ENCODE data around the gene CKAP2L.

Gene CKAP2L

DNA sequence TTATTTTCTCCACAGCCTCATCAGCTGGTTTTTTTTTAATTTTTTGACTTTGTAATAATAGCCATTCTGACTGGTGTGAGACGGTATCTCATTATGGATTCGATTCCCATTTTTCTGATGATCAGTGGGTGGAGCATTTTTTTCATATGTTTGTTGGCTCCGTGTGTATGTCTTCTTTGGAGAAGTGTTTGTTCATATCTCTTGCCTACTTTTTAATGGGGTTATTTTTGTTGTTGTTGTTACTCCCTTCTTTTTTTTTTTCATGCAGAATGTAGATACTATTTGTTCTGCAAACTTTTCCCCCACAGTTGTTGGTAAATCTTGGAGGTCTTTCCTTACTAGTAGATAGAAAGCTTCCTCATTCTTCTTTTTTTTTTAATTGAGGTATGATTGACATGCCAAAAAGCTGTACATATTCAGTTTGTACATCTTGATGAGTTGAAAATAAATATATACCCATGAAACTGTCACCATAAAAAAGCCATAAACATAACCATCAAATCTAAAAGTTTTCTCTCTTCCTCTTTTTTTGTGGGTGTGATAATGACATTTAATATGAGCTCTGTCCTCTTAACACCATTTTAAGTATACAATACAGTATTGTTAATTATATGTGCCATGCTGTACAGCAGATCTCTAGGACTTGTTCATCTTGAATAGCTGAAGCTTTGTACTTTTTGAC lies 65.4 kb downstream of the CKAP2L start:
- Histone ChIP-seq H3K36me3 (ENCODE audit: control insufficient read depth in 1 of 2, insufficient read depth in 2 of 2, low read length in 2 of 2) (no peaks in the 10 kb centered on the region), H3K4me3 (ENCODE audit: low read depth in 1 of 2, low read length in 2 of 2) (no peak overlapping the region), H3K27ac (ENCODE audit: low read length) (no peak overlapping the region), H3K4me1 (ENCODE audit: control insufficient read depth in 1 of 2, insufficient read depth in 2 of 2, low read length in 2 of 2) (no peaks in the 10 kb centered on the region), H3K27me3 (ENCODE audit: low read depth, low read length) (no peaks in the 10 kb centered on the region), H3K9me3 (ENCODE audit: control insufficient read depth in 1 of 2, low read length in 2 of 2) (no peaks in the 10 kb centered on the region)

DNA sequence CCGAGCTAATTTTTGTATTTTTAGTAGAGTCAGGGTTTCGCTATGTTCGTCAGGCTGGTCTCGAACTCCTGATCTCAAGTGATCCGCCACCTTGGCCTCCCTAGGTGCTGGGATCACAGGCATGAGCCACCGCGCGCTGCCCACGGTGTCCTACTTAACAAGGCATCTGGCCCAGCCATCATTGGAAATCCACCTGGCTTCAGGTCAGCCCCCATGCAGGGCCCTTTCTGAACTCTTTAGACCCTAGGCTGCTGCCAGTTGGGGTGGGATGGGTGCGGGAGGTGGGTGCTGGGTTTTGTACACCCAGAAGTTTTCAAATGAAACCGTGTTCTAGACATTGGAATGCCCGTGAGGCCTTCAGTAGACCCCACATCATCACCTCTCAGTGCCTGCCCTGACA lies 70.2 kb downstream of the CKAP2L start:
- Histone ChIP-seq H3K4me3 (ENCODE audit: low read depth in 1 of 2, low read length in 2 of 2) (no peak overlapping the region), H3K27me3 (ENCODE audit: low read depth, low read length) (no peaks in the 10 kb centered on the region), H3K36me3 (ENCODE audit: control insufficient read depth in 1 of 2, insufficient read depth in 2 of 2, low read length in 2 of 2) (no peaks in the 10 kb centered on the region), H3K9me3 (ENCODE audit: control insufficient read depth in 1 of 2, low read length in 2 of 2) (no peaks in the 10 kb centered on the region), H3K4me1 (ENCODE audit: control insufficient read depth in 1 of 2, insufficient read depth in 2 of 2, low read length in 2 of 2) (peaks cover 0 to 4% of the 10 kb centered on the region in 2 donors), H3K27ac (ENCODE audit: low read length) (no peak overlapping the region)

DNA sequence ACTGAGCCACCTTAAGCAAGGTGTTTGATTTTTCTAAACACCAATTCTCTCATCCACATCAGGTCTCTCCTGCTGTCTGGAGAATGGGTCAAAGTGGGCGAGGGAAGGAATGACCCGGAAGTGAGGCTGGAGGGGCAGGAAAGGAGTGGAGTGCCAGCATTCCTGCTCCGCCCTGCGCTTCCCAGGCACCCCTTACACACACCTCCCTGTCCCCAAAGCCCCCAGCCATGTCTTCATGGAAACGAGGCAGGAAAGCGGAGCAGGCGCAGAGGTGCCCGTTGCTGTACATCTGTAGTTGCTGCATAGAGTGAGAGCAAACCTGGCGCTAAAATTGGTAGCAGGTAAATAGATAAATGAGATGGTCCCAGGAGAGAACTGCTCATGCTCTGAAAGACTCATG lies 70.8 kb downstream of the CKAP2L start:
- H3K27ac ChIP-seq (ENCODE audit: low read length): no peak overlapping the region
- H3K36me3 ChIP-seq (ENCODE audit: control insufficient read depth in 1 of 2, insufficient read depth in 2 of 2, low read length in 2 of 2): no peaks in the 10 kb centered on the region
- H3K27me3 ChIP-seq (ENCODE audit: low read depth, low read length): no peaks in the 10 kb centered on the region
- H3K9me3 ChIP-seq (ENCODE audit: control insufficient read depth in 1 of 2, low read length in 2 of 2): no peaks in the 10 kb centered on the region
- peaks cover 0 to 4% of the 10 kb centered on the region in 2 donors for H3K4me1 ChIP-seq (ENCODE audit: control insufficient read depth in 1 of 2, insufficient read depth in 2 of 2, low read length in 2 of 2)
- no peak overlapping the region for H3K4me3 ChIP-seq (ENCODE audit: low read depth in 1 of 2, low read length in 2 of 2)

DNA sequence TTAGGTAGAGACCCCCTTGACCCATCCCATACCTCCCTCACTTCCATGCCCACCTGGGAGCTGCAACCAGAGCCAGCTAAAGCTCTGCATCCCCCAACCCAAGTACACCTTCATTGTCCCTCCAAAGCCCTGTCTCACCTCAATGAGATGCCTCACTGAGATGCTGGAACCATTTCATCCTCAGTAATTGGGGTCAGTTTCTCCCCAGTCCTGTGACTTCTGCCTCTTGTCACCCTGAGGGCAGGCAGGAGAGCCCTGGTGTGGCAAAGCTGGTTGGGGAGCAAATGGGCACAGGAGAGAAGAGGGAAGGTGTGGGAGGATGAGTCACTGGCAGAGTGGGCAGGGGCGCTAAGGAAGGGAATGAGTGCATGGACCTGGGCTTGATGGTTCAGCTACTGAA lies 71.5 kb downstream of the CKAP2L start:
- no peak overlapping the region for H3K27ac ChIP-seq (ENCODE audit: low read length)
- H3K27me3 ChIP-seq (ENCODE audit: low read depth, low read length): no peaks in the 10 kb centered on the region
- H3K4me1 ChIP-seq (ENCODE audit: control insufficient read depth in 1 of 2, insufficient read depth in 2 of 2, low read length in 2 of 2): peaks cover 0 to 4% of the 10 kb centered on the region in 2 donors
- no peaks in the 10 kb centered on the region for H3K9me3 ChIP-seq (ENCODE audit: control insufficient read depth in 1 of 2, low read length in 2 of 2)
- no peaks in the 10 kb centered on the region for H3K36me3 ChIP-seq (ENCODE audit: control insufficient read depth in 1 of 2, insufficient read depth in 2 of 2, low read length in 2 of 2)
- H3K4me3 ChIP-seq (ENCODE audit: low read depth in 1 of 2, low read length in 2 of 2): no peak overlapping the region

DNA sequence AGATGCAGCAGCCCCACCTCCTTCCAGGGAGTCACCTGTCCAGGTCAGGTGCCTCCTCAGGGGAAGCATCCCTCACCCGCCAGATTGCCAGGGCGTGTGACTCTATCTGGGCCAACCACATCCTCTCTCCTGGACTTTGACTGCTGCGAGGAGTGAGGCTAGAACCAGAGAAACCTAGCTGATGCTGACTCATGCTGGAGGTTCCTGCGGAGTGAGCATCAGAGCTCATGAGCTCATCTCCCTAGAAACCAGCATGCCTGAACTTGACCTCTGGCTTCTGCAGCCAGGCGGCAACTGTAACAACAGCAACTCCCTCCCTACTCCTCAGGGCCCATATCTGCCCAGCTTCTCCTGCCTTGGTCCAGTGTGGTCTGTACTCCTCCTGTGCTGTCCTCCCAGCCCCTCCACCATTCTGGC lies 71.9 kb downstream of the CKAP2L start:
- Histone ChIP-seq H3K36me3 (ENCODE audit: control insufficient read depth in 1 of 2, insufficient read depth in 2 of 2, low read length in 2 of 2) (no peaks in the 10 kb centered on the region), H3K27me3 (ENCODE audit: low read depth, low read length) (no peaks in the 10 kb centered on the region), H3K4me1 (ENCODE audit: control insufficient read depth in 1 of 2, insufficient read depth in 2 of 2, low read length in 2 of 2) (peaks cover 0 to 4% of the 10 kb centered on the region in 2 donors), H3K4me3 (ENCODE audit: low read depth in 1 of 2, low read length in 2 of 2) (no peak overlapping the region), H3K9me3 (ENCODE audit: control insufficient read depth in 1 of 2, low read length in 2 of 2) (no peaks in the 10 kb centered on the region), H3K27ac (ENCODE audit: low read length) (no peak overlapping the region)

DNA sequence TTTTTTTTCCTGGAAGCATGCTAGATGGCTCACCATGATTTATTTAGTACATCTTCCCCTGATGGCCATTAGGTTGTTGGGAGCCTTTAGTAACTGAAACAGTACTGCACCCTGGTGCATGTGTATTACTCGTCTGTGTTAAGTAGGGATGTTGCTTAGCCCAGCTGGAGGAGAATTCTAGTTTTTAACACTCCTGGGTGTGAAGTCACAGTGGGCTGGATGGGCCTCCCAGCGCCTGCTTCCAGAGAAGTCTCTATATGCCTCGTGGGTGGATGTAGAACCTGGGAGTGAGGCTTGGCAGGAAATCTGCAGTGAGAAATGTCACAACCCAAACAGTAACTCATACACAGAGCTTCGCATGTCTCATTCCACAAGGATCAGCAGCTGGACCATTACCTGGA lies 72.5 kb downstream of the CKAP2L start:
- no peak overlapping the region for H3K4me3 ChIP-seq (ENCODE audit: low read depth in 1 of 2, low read length in 2 of 2)
- H3K27ac ChIP-seq (ENCODE audit: low read length): no peak overlapping the region
- no peaks in the 10 kb centered on the region for H3K27me3 ChIP-seq (ENCODE audit: low read depth, low read length)
- peaks cover 0 to 4% of the 10 kb centered on the region in 2 donors for H3K4me1 ChIP-seq (ENCODE audit: control insufficient read depth in 1 of 2, insufficient read depth in 2 of 2, low read length in 2 of 2)
- H3K36me3 ChIP-seq (ENCODE audit: control insufficient read depth in 1 of 2, insufficient read depth in 2 of 2, low read length in 2 of 2): no peaks in the 10 kb centered on the region
- H3K9me3 ChIP-seq (ENCODE audit: control insufficient read depth in 1 of 2, low read length in 2 of 2): no peaks in the 10 kb centered on the region

DNA sequence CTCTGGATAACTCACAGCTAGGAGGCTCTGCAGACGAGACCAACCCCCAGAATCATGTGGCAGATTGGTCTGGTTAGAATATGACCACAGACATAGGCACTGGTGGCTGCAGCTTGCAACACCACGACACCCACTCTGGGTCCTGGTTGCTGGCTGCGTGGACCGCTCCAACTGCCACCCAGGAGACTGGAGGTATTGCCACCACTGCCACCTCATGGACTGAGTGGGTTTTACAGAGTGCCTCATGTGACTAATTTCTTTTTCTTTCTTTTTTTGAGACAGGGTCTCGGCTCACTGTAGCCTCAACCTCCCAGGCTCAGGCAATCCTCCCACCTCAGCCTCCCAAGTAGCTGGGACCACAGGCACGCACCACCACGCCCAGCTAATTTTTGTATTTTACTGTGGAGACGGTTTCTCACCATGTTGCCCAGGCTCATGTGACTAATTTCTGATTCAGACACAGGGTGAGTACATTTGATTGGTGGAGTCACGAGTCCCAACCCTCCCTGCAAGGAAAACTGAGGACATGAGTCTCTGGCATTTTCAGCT lies 73.5 kb downstream of the CKAP2L start:
- Histone ChIP-seq H3K4me3 (ENCODE audit: low read depth in 1 of 2, low read length in 2 of 2) (no peak overlapping the region), H3K27ac (ENCODE audit: low read length) (no peak overlapping the region)

DNA sequence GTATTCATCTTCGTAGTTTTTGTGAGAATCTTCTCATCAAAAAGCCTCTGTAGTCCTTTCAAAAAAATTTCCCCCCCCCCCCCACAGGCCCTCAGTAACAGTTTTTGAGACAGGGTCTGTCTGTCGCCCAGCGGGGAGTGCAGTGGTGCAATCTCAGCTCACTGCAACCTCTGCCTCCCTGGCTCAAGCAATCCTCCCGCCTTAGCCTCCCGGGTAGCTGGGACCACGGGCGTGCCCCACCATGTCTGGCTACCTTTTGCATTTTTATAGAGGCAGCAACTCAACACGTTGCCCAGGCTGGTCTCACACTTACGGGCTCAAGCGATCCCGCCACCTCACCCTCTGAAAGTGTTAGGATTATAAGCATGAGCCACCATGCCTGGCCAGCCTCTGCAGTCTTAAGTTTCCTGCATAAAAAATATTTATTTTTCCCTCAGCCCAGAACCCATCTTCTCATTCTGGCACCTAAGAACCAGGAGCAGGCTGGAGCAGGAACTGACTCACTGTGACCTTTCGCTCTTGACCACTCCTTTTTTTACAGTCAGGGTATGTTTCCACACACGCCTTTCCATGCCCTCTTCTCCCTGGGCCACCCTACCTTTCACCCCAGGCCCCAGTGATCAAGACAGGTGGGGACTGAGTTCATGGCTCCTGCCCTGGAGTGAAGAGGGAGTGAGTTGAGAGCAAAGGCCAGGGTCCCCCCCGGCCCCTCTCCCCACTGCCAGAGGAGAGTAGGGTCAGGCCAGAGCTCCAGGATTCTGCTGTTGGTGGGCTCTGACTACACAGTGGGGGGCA lies 76.1 kb downstream of the CKAP2L start:
- H3K36me3 ChIP-seq (ENCODE audit: control insufficient read depth in 1 of 2, insufficient read depth in 2 of 2, low read length in 2 of 2): no peaks in the 10 kb centered on the region
- no peaks in the 10 kb centered on the region for H3K9me3 ChIP-seq (ENCODE audit: control insufficient read depth in 1 of 2, low read length in 2 of 2)
- H3K4me1 ChIP-seq (ENCODE audit: control insufficient read depth in 1 of 2, insufficient read depth in 2 of 2, low read length in 2 of 2): peaks cover 0 to 4% of the 10 kb centered on the region in 2 donors
- H3K27ac ChIP-seq (ENCODE audit: low read length): no peak overlapping the region
- no peak overlapping the region for H3K4me3 ChIP-seq (ENCODE audit: low read depth in 1 of 2, low read length in 2 of 2)
- no peaks in the 10 kb centered on the region for H3K27me3 ChIP-seq (ENCODE audit: low read depth, low read length)

More for the DNA sequence above, 73.5 kb downstream of the CKAP2L start:
- Histone ChIP-seq H3K9me3 (ENCODE audit: control insufficient read depth in 1 of 2, low read length in 2 of 2) (no peaks in the 10 kb centered on the region), H3K4me1 (ENCODE audit: control insufficient read depth in 1 of 2, insufficient read depth in 2 of 2, low read length in 2 of 2) (peaks cover 0 to 4% of the 10 kb centered on the region in 2 donors), H3K36me3 (ENCODE audit: control insufficient read depth in 1 of 2, insufficient read depth in 2 of 2, low read length in 2 of 2) (no peaks in the 10 kb centered on the region), H3K27me3 (ENCODE audit: low read depth, low read length) (no peaks in the 10 kb centered on the region)

DNA sequence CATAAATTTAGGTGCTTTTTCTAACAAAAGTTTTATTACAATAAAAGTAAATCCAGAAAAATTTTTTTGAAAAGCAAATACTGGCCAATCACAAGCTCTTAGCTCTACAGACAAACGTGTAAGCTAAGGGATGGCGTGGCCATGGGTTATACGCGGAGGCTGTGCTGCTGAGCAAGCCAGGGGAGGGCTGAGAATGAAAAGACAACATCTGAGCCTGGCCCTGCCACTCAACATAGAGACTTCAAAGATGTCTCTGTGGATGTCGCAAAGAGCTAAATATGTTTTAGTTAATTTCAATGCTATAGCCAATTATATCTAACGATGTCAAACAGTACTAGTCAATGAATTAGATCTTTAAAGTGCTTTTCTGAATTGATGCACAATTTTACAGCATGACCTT lies 76.9 kb downstream of the CKAP2L start:
- Histone ChIP-seq H3K4me3 (ENCODE audit: low read depth in 1 of 2, low read length in 2 of 2) (no peak overlapping the region), H3K4me1 (ENCODE audit: control insufficient read depth in 1 of 2, insufficient read depth in 2 of 2, low read length in 2 of 2) (peaks cover 0 to 4% of the 10 kb centered on the region in 2 donors), H3K27me3 (ENCODE audit: low read depth, low read length) (no peaks in the 10 kb centered on the region), H3K27ac (ENCODE audit: low read length) (no peak overlapping the region), H3K36me3 (ENCODE audit: control insufficient read depth in 1 of 2, insufficient read depth in 2 of 2, low read length in 2 of 2) (no peaks in the 10 kb centered on the region), H3K9me3 (ENCODE audit: control insufficient read depth in 1 of 2, low read length in 2 of 2) (no peaks in the 10 kb centered on the region)
